ENCODE data around the gene ARRB1.

DNA sequence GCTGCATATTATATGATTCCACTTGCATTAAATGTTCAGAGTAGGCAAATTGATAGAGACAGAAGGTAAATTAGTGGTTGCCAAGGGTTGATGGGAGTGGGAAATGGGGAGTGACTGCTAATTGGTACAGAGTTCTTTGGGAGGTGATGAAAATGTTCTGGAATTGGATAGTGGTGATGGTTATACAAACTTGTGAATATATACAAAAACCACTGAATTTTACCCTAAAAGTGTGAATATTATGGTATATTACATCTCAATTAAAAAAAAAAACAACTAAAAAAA, 52.5 kb downstream of the ARRB1 start:
- TF ChIP-seq, protein P1, sequence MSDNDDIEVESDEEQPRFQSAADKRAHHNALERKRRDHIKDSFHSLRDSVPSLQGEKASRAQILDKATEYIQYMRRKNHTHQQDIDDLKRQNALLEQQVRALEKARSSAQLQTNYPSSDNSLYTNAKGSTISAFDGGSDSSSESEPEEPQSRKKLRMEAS (IDR thresholded peaks at IDR 0.05) = no peak
- no peak for TF ChIP-seq POLR2A (IDR thresholded peaks at IDR 0.05; ENCODE audit: low read length)

Data from A549 (cell line).